ENCODE data around the gene FNIP1.
A peak's percentile ranks its signal among the peaks of the same experiment; 100 is the strongest.

The FNIP1 gene

GRCh38 chr5:131641494-131641893 lies 155.3 kb downstream of the FNIP1 start:
- H3K4me3 ChIP-seq (ENCODE audit: control insufficient read depth, low read depth, low read length), result no peak overlapping the region
- no peak for TF ChIP-seq CTCF (IDR thresholded peaks at IDR 0.05; ENCODE audit: control insufficient read depth, insufficient read depth, low read depth, low read length, missing control alignments)
- DNase-seq (ENCODE audit: low read depth), result no peak

DNA sequence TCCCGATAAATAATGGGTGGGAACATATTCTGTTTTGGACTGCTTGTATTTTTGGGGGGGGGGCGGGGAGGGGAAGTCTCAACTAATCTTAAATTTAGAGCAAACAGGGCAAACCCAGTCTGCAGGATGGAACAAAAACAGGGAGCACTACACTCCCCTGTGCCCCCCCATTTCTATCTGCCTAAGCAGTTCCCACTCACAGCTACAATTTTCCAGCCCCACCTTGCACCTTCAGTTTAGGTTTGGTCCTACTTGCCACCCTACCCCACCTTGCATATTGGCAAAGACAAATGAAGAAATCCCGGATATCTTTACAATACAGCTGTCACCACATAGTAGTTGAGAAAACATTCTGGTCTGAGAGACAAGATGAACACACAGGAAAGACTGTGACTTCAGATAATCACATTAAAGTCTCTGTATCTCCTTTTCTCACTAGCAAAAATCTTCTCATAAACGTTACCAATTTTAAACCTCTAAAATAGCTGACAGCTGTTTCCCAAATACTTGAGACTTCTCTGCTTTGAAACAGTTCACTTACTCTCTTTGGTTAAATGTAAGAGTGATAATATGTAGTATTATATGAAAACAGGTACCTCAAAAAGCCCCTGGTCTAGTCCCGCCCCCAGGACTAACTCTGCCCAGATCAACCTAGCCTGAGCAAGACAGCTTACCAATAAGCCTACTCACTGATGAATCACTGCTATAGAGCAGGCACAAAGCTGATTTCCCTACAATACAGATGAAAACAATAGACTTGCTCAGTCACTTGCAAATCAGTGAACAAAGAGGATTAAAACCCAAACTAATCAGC lies 156.6 kb downstream of the FNIP1 start:
- H3K4me3 ChIP-seq (ENCODE audit: control insufficient read depth, low read depth, low read length), result no peak overlapping the region
- TF ChIP-seq CTCF (IDR thresholded peaks at IDR 0.05; ENCODE audit: control insufficient read depth, insufficient read depth, low read depth, low read length, missing control alignments), result no peak
- no peak for DNase-seq (ENCODE audit: low read depth)

- no peak for TF ChIP-seq CTCF (IDR thresholded peaks at IDR 0.05; ENCODE audit: control insufficient read depth, insufficient read depth, low read depth, low read length, missing control alignments)
- no peak for DNase-seq (ENCODE audit: low read depth)
- no peak overlapping the region for H3K4me3 ChIP-seq (ENCODE audit: control insufficient read depth, low read depth, low read length)
Observed at GRCh38 chr5:131639148-131639547, 157.7 kb downstream of the FNIP1 start.

DNA sequence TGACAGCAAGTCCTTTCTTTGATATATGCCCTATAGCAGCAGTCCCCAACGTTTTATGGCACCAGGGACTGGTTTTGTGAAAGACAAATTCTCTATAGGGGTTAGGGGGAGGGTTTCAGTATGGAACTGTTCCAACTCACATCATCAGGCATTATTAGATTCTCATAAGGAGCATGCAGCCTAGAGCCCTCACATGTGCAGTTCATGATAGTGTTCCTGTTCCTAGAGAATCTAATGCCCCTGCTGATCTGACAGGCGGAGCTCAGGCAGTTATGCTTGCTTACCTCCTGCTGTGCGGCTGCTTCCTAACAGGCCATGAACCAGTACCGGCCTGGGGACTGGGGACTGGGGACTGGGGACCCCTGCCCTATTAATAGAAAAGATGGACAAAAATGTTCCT lies 159.1 kb downstream of the FNIP1 start:
- TF ChIP-seq CTCF (IDR thresholded peaks at IDR 0.05; ENCODE audit: control insufficient read depth, insufficient read depth, low read depth, low read length, missing control alignments), result no peak
- DNase-seq (ENCODE audit: low read depth), result no peak
- H3K4me3 ChIP-seq (ENCODE audit: control insufficient read depth, low read depth, low read length), result no peak overlapping the region

GRCh38 chr5:131635684-131636572 lies 160.9 kb downstream of the FNIP1 start:
- peak overlapping the region; percentile 49 for H3K4me3 ChIP-seq (ENCODE audit: control insufficient read depth, low read depth, low read length)
- TF ChIP-seq CTCF (IDR thresholded peaks at IDR 0.05; ENCODE audit: control insufficient read depth, insufficient read depth, low read depth, low read length, missing control alignments), result no peak
- DNase-seq (ENCODE audit: low read depth), result no peak

GRCh38 chr5:131634996-131635683 lies 161.7 kb downstream of the FNIP1 start, which contains the start of gene RAPGEF6:
RAPGEF6 (minus strand) TSS chr5:131635229; CDS start chr5:131635030, 199 bp downstream.
- H3K4me3 ChIP-seq (ENCODE audit: control insufficient read depth, low read depth, low read length), result peak within 1 kb of the TSS; percentile 90
- peak; percentile 100 for DNase-seq (ENCODE audit: low read depth)
- no peak for TF ChIP-seq CTCF (IDR thresholded peaks at IDR 0.05; ENCODE audit: control insufficient read depth, insufficient read depth, low read depth, low read length, missing control alignments)

Data from AG09309 (cell line).